Transverse colon (tissue), 4 donors: ENCODE results near the gene FOXP1. TPM values are rescaled to one million over a fixed set of nuclear protein-coding genes. Genes with fewer than 3 reads are reported as not detected.

Experiments used
- DNase-seq: peaks from one replicate; pipeline ENCODE4 v3.0.0-alpha.2; 2019
- H3K27ac ChIP-seq, 4 donors: fragments of 200-600 bp; sonication (generic); 2 replicates each; pipeline ENCODE4 v1.5.1; 2016 to 2018; ENCODE audit warnings: inconsistent platforms in 4 of 4
- H3K27me3 ChIP-seq: fragments of 200-600 bp; sonication (generic); 2 replicates; pipeline ENCODE4 v1.5.1; 2017; ENCODE audit warnings: inconsistent platforms
- H3K36me3 ChIP-seq, 4 donors: fragments of 200-600 bp; sonication (generic); 2 replicates each; pipeline ENCODE4 v1.5.1; 2017 to 2019; ENCODE audit warnings: inconsistent platforms in 4 of 4
- H3K4me1 ChIP-seq, 4 donors: fragments of 200-600 bp; sonication (generic); 2 replicates each; pipeline ENCODE4 v1.5.1; 2017 to 2020; ENCODE audit warnings: inconsistent platforms in 4 of 4
- H3K4me3 ChIP-seq, 4 donors: fragments of 200-600 bp; sonication (generic); 1 replicate in 1 of 4; 2 replicates in 3 of 4; pipeline versions ENCODE4 v1.5.1 to v1.6.1; 2017 to 2019; ENCODE audit warnings: inconsistent platforms in 4 of 4
- H3K9me3 ChIP-seq, 2 donors: fragments of 200-600 bp; sonication (generic); 2 replicates each; pipeline ENCODE4 v1.5.1; 2017 to 2019; ENCODE audit warnings: inconsistent platforms in 2 of 2
- EP300 ChIP-seq: sonication (generic); formaldehyde crosslinking; IDR thresholded peaks from one replicate; pipeline ENCODE4 v1.6.1; 2017; ENCODE audit warnings: antibody characterized with exemption, low read depth
- POLR2A ChIP-seq: fragments of 450-650 bp; IDR thresholded peaks from one replicate; pipeline ENCODE4 v1.6.1; 2016; ENCODE audit warnings: antibody characterized with exemption, mild to moderate bottlenecking, moderate library complexity
- POLR2AphosphoS5 ChIP-seq, 3 donors: sonication (generic); formaldehyde crosslinking; IDR thresholded peaks; one replicate each; pipeline ENCODE4 v1.6.1; 2016; ENCODE audit warnings: antibody characterized with exemption in 3 of 3
- WGBS, 2 donors: methylation state at CpG; one replicate each; pipeline ENCODE4 v1.1.5; 2018; ENCODE audit warnings: low coverage in 1 of 2; 5-methylcytosine and 5-hydroxymethylcytosine counted together
- in situ Hi-C, 4 donors: fragments of 200-750 bp; cut with MboI; loops; one replicate each; pipeline versions ENCODE4 v1.15.0 to v1.15.1; 2017; ENCODE audit warnings: low sequenced_read_pairs in 3 of 4, low pct_ligation_motif_present in 1 of 4, low pct_unique_long_range_greater_than_20kb in 1 of 4
- intact Hi-C: fragments of 100-400 bp; cut with DNase I; formaldehyde crosslinking; loops from one replicate; pipeline ENCODE4 v1.15.1; 2023; ENCODE audit warnings: low total_unique reads
- total RNA-seq, 4 donors: library from RNA; depleted of rRNA; stranded (reverse); fragments of >200 nt; gene quantifications; one replicate each; pipeline ENCODE4 v1.1.0, GENCODE V29; 2016
- TF ChIP-seq, protein P1 (sequence below), 5 experiments: fragments of 200-600 bp in 3 of 5; fragments of 450-650 bp in 2 of 5; sonication (generic) in 3 of 5; IDR thresholded peaks; 1 replicate in 2 of 5; 2 replicates in 3 of 5; pipeline ENCODE4 v1.5.1; 2016 to 2017; ENCODE audit warnings: antibody characterized with exemption in 5 of 5, inconsistent platforms in 3 of 5, mild to moderate bottlenecking in 2 of 5, moderate library complexity in 1 of 5

FOXP1 gene
- total RNA-seq, 4 donors from 2014 or later: 102 to 260 (median 150) TPM

DNA sequence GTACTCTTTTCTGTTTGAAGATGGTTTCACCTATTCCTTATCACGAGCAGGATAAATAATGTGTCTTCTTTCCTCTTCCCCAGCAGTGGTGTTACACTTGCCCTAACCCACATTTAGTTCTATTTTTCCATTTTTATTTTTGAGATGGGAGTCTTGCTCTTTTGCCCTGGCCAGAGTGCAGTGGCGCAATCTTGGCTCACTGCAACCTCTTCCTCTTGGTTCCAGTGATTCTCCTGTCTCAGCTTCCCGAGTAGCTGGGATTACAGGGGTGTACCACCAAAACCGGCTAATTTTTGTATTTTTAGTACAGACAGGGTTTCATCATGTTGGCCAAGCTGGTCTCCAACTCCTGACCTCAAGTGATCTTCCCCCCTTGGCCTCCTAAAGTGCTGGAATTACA lies 372.4 kb downstream of the FOXP1 start:
- DNase-seq: no peak
- Histone ChIP-seq H3K9me3 (no peaks in the 10 kb centered on the region), H3K4me3 (no peak overlapping the region), H3K27ac (peak overlapping the region; percentile 74 to 84 (median 81)), H3K27me3 (no peaks in the 10 kb centered on the region), H3K4me1 (peaks cover 31 to 60% (median 40%) of the 10 kb centered on the region in 4 donors), H3K36me3 (no peaks in the 10 kb centered on the region)
- 87 to 90% methylated on average over 4 of the region's 4 CpGs for WGBS, 2 donors
- intact Hi-C loops (no loop called here), in situ Hi-C loops (no loop called here)
- TF ChIP-seq POLR2A (no peak), POLR2AphosphoS5 (IDR thresholded peaks at IDR 0.05) (no peak), EP300 (no peak)
- TF ChIP-seq, protein P1, sequence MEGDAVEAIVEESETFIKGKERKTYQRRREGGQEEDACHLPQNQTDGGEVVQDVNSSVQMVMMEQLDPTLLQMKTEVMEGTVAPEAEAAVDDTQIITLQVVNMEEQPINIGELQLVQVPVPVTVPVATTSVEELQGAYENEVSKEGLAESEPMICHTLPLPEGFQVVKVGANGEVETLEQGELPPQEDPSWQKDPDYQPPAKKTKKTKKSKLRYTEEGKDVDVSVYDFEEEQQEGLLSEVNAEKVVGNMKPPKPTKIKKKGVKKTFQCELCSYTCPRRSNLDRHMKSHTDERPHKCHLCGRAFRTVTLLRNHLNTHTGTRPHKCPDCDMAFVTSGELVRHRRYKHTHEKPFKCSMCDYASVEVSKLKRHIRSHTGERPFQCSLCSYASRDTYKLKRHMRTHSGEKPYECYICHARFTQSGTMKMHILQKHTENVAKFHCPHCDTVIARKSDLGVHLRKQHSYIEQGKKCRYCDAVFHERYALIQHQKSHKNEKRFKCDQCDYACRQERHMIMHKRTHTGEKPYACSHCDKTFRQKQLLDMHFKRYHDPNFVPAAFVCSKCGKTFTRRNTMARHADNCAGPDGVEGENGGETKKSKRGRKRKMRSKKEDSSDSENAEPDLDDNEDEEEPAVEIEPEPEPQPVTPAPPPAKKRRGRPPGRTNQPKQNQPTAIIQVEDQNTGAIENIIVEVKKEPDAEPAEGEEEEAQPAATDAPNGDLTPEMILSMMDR (IDR thresholded peaks at IDR 0.05): no peak

DNA sequence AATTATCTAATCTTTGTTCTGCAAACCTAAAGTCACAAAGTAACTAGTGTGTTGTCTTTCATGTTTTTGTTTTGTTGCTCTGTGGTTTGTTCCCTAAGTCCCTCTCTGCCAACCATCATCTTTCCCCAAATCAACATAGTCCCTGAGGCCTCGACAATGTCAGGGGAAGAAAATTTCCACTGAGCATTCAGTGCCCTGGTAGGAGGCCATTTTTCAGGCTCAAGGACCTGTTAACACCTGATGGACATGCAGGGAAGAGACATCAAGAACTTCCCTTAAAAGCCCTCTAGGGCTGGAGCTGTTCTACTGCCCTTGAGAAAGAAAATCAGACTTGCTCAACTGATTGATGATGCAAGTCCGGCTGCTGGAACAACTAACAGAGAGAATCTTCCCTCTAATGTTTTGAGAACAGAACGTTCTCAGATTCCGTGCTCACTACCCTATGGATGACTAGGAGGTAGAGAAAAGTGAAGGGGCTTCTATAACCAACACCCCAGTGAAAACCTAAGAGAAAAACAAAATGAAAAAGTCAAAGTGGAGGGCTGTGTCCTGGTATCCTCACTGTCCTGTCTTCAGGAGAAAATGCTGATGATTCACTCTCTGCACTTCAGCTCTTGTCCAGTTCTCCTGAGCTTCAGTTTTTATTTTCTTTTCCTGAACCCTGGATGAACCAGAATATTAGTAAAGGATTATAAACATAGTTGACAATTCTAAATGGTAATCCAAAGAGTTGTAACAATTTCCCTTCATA lies 373.1 kb downstream of the FOXP1 start:
- in situ Hi-C loops (no loop called here), intact Hi-C loops (no loop called here)
- H3K9me3 ChIP-seq: no peaks in the 10 kb centered on the region
- peak overlapping the region; percentile 74 to 84 (median 81) for H3K27ac ChIP-seq
- peak; percentile 39 for DNase-seq
- 26 to 68% methylated on average over 3 to 4 of the region's 4 CpGs for WGBS, 2 donors
- no peaks in the 10 kb centered on the region for H3K36me3 ChIP-seq
- H3K27me3 ChIP-seq: no peaks in the 10 kb centered on the region
- H3K4me3 ChIP-seq: no peak overlapping the region
- H3K4me1 ChIP-seq: peaks cover 31 to 62% (median 40%) of the 10 kb centered on the region in 4 donors
- peak; percentile 85 for TF ChIP-seq EP300
- peak; percentile 39 to 80 (median 58) for TF ChIP-seq POLR2AphosphoS5 (IDR thresholded peaks at IDR 0.05)
- TF ChIP-seq, protein P1 (IDR thresholded peaks at IDR 0.05): peak in 4 of 5 experiments; percentile 10 to 44 (median 34)
- TF ChIP-seq POLR2A: no peak

DNA sequence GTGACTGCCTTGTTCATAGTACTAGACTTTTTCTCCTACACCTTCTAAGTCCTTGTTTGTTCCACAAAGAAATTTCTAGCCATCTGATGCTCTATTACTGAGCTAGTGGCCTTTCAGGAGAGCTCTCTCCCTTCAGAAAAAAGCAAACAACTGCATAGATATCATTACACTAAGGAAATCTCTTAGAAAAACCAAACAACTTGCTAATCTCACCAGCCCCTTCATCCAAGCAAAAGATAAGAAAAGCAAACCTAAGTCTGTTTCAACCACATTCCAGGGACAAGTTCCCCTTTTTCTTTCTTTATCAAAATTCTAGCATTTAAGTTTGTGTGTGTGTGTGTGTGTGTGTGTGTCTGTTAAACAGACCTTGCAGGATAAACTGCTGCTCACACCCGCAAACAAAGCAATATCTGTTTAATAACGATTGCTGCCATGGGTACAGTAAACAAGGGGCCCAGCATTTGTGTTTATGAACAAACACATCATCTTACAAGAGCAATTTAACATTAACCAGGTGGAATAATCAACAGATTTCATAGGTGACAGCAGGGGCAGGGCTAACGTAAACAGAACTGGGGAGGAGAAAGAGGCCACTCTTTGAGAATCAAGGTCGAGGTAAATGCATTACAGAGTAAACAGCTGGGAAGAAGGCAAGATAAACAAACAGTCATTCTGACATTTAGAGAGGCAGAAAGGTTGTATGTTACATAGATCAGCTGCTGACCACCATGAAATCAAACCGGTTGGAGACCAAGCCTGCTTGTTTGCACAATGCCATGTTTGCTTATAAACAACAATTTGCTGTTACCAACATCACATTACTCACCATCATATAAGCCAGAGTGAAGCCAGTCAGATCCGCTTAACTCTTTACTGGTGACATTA lies 375.1 kb downstream of the FOXP1 start:
- 36 to 64% methylated on average over 2 to 6 of the region's 6 CpGs for WGBS, 2 donors
- H3K27ac ChIP-seq: peak overlapping the region; percentile 74 to 84 (median 81)
- no peaks in the 10 kb centered on the region for H3K9me3 ChIP-seq
- DNase-seq: peak; percentile 19
- H3K27me3 ChIP-seq: no peaks in the 10 kb centered on the region
- peaks cover 31 to 67% (median 44%) of the 10 kb centered on the region in 4 donors for H3K4me1 ChIP-seq
- in situ Hi-C loops: no loop called here
- intact Hi-C loops: no loop called here
- H3K36me3 ChIP-seq: no peaks in the 10 kb centered on the region
- TF ChIP-seq, protein P1 (IDR thresholded peaks at IDR 0.05): no peak
- peak in 1 of 3 donors; percentile 12 for TF ChIP-seq POLR2AphosphoS5 (IDR thresholded peaks at IDR 0.05)
- H3K4me3 ChIP-seq: no peak overlapping the region

DNA sequence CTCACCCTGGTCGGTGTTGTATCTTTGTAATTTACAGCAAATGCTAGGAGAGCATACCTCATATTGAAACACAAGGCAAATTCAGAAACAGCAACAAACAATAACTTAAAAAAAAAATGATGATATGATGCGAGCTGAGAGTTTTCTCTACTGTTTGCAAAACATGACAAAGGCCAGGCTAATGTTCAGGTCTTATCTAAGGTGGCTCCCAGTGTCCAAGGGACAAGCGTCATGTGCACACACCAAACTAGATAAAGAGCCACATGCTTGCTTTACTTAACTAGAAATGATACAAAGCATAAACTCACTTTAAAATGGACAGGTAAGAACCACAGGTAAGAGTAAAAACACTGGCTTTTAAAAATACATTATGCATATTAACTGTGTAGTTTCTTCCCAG lies 375.9 kb downstream of the FOXP1 start:
- in situ Hi-C loops (no loop called here), intact Hi-C loops (no loop called here)
- no peak for DNase-seq
- H3K27ac ChIP-seq: peak overlapping the region; percentile 74 to 84 (median 81)
- TF ChIP-seq, protein P1 (IDR thresholded peaks at IDR 0.05): no peak
- TF ChIP-seq POLR2AphosphoS5 (IDR thresholded peaks at IDR 0.05): no peak
- TF ChIP-seq EP300: no peak
- TF ChIP-seq POLR2A: no peak
- no peak overlapping the region for H3K4me3 ChIP-seq
- H3K27me3 ChIP-seq: no peaks in the 10 kb centered on the region
- H3K36me3 ChIP-seq: no peaks in the 10 kb centered on the region
- H3K9me3 ChIP-seq: no peaks in the 10 kb centered on the region
- H3K4me1 ChIP-seq: peaks cover 36 to 73% (median 50%) of the 10 kb centered on the region in 4 donors
- WGBS, 2 donors: 52 to 71% methylated on average over 3 of the region's 3 CpGs
